Endothelial cell of umbilical vein (primary cell): ENCODE results near the gene RBMS3. TPM values are rescaled to one million over a fixed set of nuclear protein-coding genes. Genes with fewer than 3 reads are reported as not detected.

ENCODE experiments used
- BruUV-seq: library from RNA; stranded (reverse); fragments of 400-500 nt; replicated peaks from 2 replicates; lab custom pipeline; 2021; lab: Mats Ljungman, UMichigan
- CTCF ChIA-PET: fragments of 300-600, 350-600 bp; sonication (Branson Sonifier 250); formaldehyde crosslinking; loops from one replicate; lab custom pipeline; 2021; ENCODE audit warnings: antibody characterized with exemption, inconsistent platforms; lab: Charles Lee
- POLR2A ChIA-PET: fragments of 300-600, 350-600 bp; sonication (Branson Sonifier 250); formaldehyde crosslinking; loops from one replicate; lab custom pipeline; 2021; ENCODE audit warnings: antibody characterized with exemption, inconsistent platforms; lab: Charles Lee
- DNase-seq: peaks from one replicate; pipeline ENCODE4 v3.0.0-alpha.2; 2011; ENCODE audit warnings: low read depth, low spot score
- FAIRE-seq: peaks from 2 replicates; lab custom pipeline; 2011; peaks lifted over from hg19 to GRCh38; lab: Jason Lieb, UNC
- H2AFZ ChIP-seq: 2 replicates; pipeline ENCODE4 v1.6.0; 2012; ENCODE audit warnings: low read depth, low read length, control low read depth, inconsistent platforms
- H3K27ac ChIP-seq: 2 replicates; pipeline ENCODE4 v1.5.1; 2011; ENCODE audit warnings: low read depth, mild to moderate bottlenecking, control low read depth, low read length, moderate library complexity; ENCODE audit not compliant: insufficient read depth
- H3K27me3 ChIP-seq, 2 experiments: 2 replicates each; pipeline versions ENCODE4 v1.6.0 to v1.6.1; 2011; ENCODE audit warnings: low read length in 2 of 2, mixed read lengths in 1 of 2; ENCODE audit not compliant: control insufficient read depth in 2 of 2, insufficient read depth in 2 of 2
- H3K36me3 ChIP-seq, 2 experiments: 2 replicates in 1 of 2; 3 replicates in 1 of 2; pipeline ENCODE4 v1.5.1; 2011; ENCODE audit warnings: low read length in 2 of 2, mild to moderate bottlenecking in 1 of 2, moderate library complexity in 1 of 2; ENCODE audit not compliant: control insufficient read depth in 2 of 2, insufficient read depth in 2 of 2; ENCODE audit errors: extremely low read depth in 1 of 2
- H3K4me1 ChIP-seq: 3 replicates; pipeline ENCODE4 v1.5.1; 2011; ENCODE audit warnings: mild to moderate bottlenecking, low read length; ENCODE audit not compliant: control insufficient read depth, insufficient read depth; ENCODE audit errors: extremely low read depth
- H3K4me2 ChIP-seq: 2 replicates; pipeline ENCODE4 v1.6.1; 2011; ENCODE audit warnings: low read length, control low read depth, mixed read lengths; ENCODE audit not compliant: insufficient read depth
- H3K4me3 ChIP-seq, 3 experiments: fragments of 200-600 bp in 1 of 3; sonication (generic), shearing (Covaris generic) in 1 of 3; replicated peaks in 1 of 3; 2 replicates each; pipeline ENCODE4 v1.5.1; 2011 to 2016; ENCODE audit warnings: control low read depth in 3 of 3, low read length in 3 of 3, mild to moderate bottlenecking in 2 of 3, inconsistent platforms in 1 of 3, low read depth in 1 of 3, moderate library complexity in 1 of 3; ENCODE audit not compliant: insufficient read depth in 1 of 3
- H3K79me2 ChIP-seq: 2 replicates; pipeline ENCODE4 v1.6.0; 2012; ENCODE audit warnings: low read length, inconsistent platforms; ENCODE audit not compliant: control insufficient read depth, insufficient read depth
- H3K9ac ChIP-seq: replicated peaks from 2 replicates; pipeline ENCODE3; 2011; ENCODE audit warnings: low read length, control low read depth; ENCODE audit not compliant: insufficient read depth; ENCODE audit errors: extremely low read depth
- H3K9me1 ChIP-seq: replicated peaks from 3 replicates; pipeline ENCODE4 v1.6.0; 2011; ENCODE audit warnings: mild to moderate bottlenecking, low read length; ENCODE audit not compliant: control insufficient read depth, insufficient read depth; ENCODE audit errors: extremely low read depth
- H3K9me3 ChIP-seq: replicated peaks from 2 replicates; pipeline ENCODE4 v1.5.1; 2012; ENCODE audit warnings: low read length, inconsistent platforms; ENCODE audit not compliant: control insufficient read depth, insufficient read depth
- H4K20me1 ChIP-seq: replicated peaks from 2 replicates; pipeline ENCODE3; 2011; ENCODE audit warnings: mild to moderate bottlenecking, low read length; ENCODE audit not compliant: control insufficient read depth, insufficient read depth; ENCODE audit errors: extremely low read depth
- CTCF ChIP-seq, 2 donors: IDR thresholded peaks; 1 replicate in 1 of 2; 2 replicates in 1 of 2; pipeline ENCODE4 v1.5.1; 2011; ENCODE audit warnings: low read length in 2 of 2, mild to moderate bottlenecking in 2 of 2, moderate library complexity in 2 of 2, control low read depth in 1 of 2, inconsistent platforms in 1 of 2, low read depth in 1 of 2; ENCODE audit not compliant: insufficient read depth in 1 of 2; ENCODE audit errors: extremely low read depth in 1 of 2
- EZH2 ChIP-seq: IDR thresholded peaks from 2 replicates; pipeline ENCODE4 v1.6.1; 2012; ENCODE audit warnings: borderline replicate concordance, low read depth, mild to moderate bottlenecking, moderate library complexity, low read length, inconsistent platforms; ENCODE audit not compliant: severe bottlenecking
- FOS ChIP-seq: IDR thresholded peaks from 2 replicates; pipeline ENCODE4 v1.6.1; 2011; ENCODE audit warnings: mild to moderate bottlenecking, low read length, moderate library complexity, borderline replicate concordance; ENCODE audit not compliant: insufficient read depth
- GATA2 ChIP-seq: IDR thresholded peaks from 2 replicates; pipeline ENCODE4 v1.7.0; 2011; ENCODE audit warnings: low read depth, mild to moderate bottlenecking, moderate library complexity, mixed read lengths, low read length; ENCODE audit not compliant: insufficient read length, insufficient read depth
- JUN ChIP-seq: IDR thresholded peaks from 2 replicates; pipeline ENCODE4 v1.6.1; 2011; ENCODE audit warnings: borderline replicate concordance, low read depth; ENCODE audit not compliant: insufficient read length, insufficient read depth
- MAX ChIP-seq: IDR thresholded peaks from 2 replicates; pipeline ENCODE4 v1.6.1; 2011; ENCODE audit not compliant: insufficient read depth, insufficient read length
- MYC ChIP-seq: IDR thresholded peaks from one replicate; pipeline ENCODE4 v1.6.1; 2011; ENCODE audit warnings: mild to moderate bottlenecking, low read depth, low read length
- POLR2A ChIP-seq: IDR thresholded peaks from 2 replicates; pipeline ENCODE4 v1.6.1; 2012; ENCODE audit warnings: low read depth, mild to moderate bottlenecking, control low read depth, low read length
- POLR2AphosphoS5 ChIP-seq: IDR thresholded peaks from 2 replicates; pipeline ENCODE4 v1.6.1; 2012; ENCODE audit warnings: low read depth, mild to moderate bottlenecking, control low read depth, low read length, moderate library complexity; ENCODE audit not compliant: insufficient read depth
- dilution Hi-C: fragments of 300-500 bp; cut with MboI; formaldehyde crosslinking; loops from one replicate; pipeline ENCODE4 v1.15.0; 2019; ENCODE audit warnings: low sequenced_read_pairs; ENCODE audit not compliant: extremely low pct_ligation_motif_present
- intact Hi-C: fragments of 100-400 bp; cut with micrococcal nuclease; formaldehyde crosslinking; loops from one replicate; pipeline ENCODE4 v1.10.0; 2022
- polyA plus RNA-seq, 4 experiments: library from polyadenylated mRNA; depleted of rRNA in 3 of 4; stranded (reverse) in 3 of 4; unstranded in 1 of 4; fragments of >200 nt; gene quantifications; 2 replicates each; pipeline versions ENCODE4 v1.2.1 to v1.2.3, GENCODE V29; 2011 to 2012; ENCODE audit warnings: missing spikeins in 1 of 4
- total RNA-seq: library from RNA; stranded (reverse); gene quantifications from 2 replicates; pipeline ENCODE4 v1.2.3, GENCODE V29; 2021

RBMS3 gene
- total and polyA plus RNA-seq, 2 donors (not counting 3 experiments of a cell fraction or from before 2014, with no cell fraction given): 13.6 to 42.3 TPM

GRCh38 chr3:29789686-29790085, 508.8 kb downstream of the RBMS3 start:
- no peaks in the 10 kb centered on the region for H3K79me2 ChIP-seq
- H3K4me1 ChIP-seq: no peaks in the 10 kb centered on the region
- no peak overlapping the region for H3K4me3 ChIP-seq
- DNase-seq: no peak
- H3K9me1 ChIP-seq: no peaks in the 10 kb centered on the region
- intact Hi-C loops: no loop called here
- TF ChIP-seq MYC (no peak), EZH2 (no peak), GATA2 (no peak), POLR2AphosphoS5 (no peak), CTCF (IDR thresholded peaks at IDR 0.05; ENCODE audit: extremely low read depth in 1 of 2, insufficient read depth in 1 of 2, low read depth in 1 of 2, low read length in 2 of 2) (no peak), MAX (no peak), POLR2A (no peak)
- FAIRE-seq: no peak
- H3K27ac ChIP-seq: no peak overlapping the region
- no peaks in the 10 kb centered on the region for H4K20me1 ChIP-seq
- H3K36me3 ChIP-seq: no peaks in the 10 kb centered on the region
- POLR2A ChIA-PET: no interaction called here
- H3K9me3 ChIP-seq: no peaks in the 10 kb centered on the region
- no peak overlapping the region for H3K9ac ChIP-seq
- CTCF ChIA-PET: no interaction called here
- dilution Hi-C loops: no loop called here
- no TSS peak for BruUV-seq
- H2AFZ ChIP-seq: no peak overlapping the region
- no peak overlapping the region for H3K4me2 ChIP-seq
- H3K27me3 ChIP-seq: no peaks in the 10 kb centered on the region

- dilution Hi-C loops (no loop called here), intact Hi-C loops (no loop called here)
- Histone ChIP-seq H3K9me1 (no peaks in the 10 kb centered on the region), H3K27ac (no peak overlapping the region), H3K4me2 (no peak overlapping the region), H3K9me3 (no peaks in the 10 kb centered on the region), H3K4me1 (no peaks in the 10 kb centered on the region), H3K9ac (no peak overlapping the region), H3K79me2 (no peaks in the 10 kb centered on the region), H3K27me3 (no peaks in the 10 kb centered on the region), H4K20me1 (no peaks in the 10 kb centered on the region), H3K36me3 (no peaks in the 10 kb centered on the region), H2AFZ (no peak overlapping the region), H3K4me3 (no peak overlapping the region)
- FAIRE-seq (no peak), DNase-seq (no peak)
- TF ChIP-seq MYC (no peak), POLR2A (no peak), MAX (no peak), JUN (no peak), EZH2 (no peak), POLR2AphosphoS5 (no peak), FOS (no peak), CTCF (IDR thresholded peaks at IDR 0.05; ENCODE audit: extremely low read depth in 1 of 2, insufficient read depth in 1 of 2, low read depth in 1 of 2, low read length in 2 of 2) (no peak), GATA2 (no peak)
- ChIA-PET POLR2A (no interaction called here), CTCF (no interaction called here)
- no TSS peak for BruUV-seq
These were observed 515.9 kb downstream of the RBMS3 start for GRCh38 chr3:29796808-29797207.
